IMR-90 (cell line): ENCODE results near the gene GBE1. TPM values are rescaled to one million over a fixed set of nuclear protein-coding genes. Genes with fewer than 3 reads are reported as not detected.

Experiments used
- ATAC-seq: fragments of 200-7000 bp; cut with Tn5 transposase; 2 replicates; pipeline ENCODE4 v1.9.1; 2020; ENCODE audit warnings: low read depth, mild to moderate bottlenecking, moderate library complexity
- BruUV-seq: library from RNA; stranded (reverse); fragments of 400-500 nt; replicated peaks from 2 replicates; lab custom pipeline; 2021; lab: Mats Ljungman, UMichigan
- CTCF ChIA-PET: fragments of 300-600 bp; formaldehyde crosslinking; extraction: SDS; loops from one replicate; lab custom pipeline; 2021; ENCODE audit warnings: antibody characterized with exemption; lab: Yijun Ruan, JAX
- POLR2A ChIA-PET: fragments of 300-600 bp; sonication (Branson Sonifier 250); formaldehyde crosslinking; loops from one replicate; lab custom pipeline; 2022; ENCODE audit warnings: antibody characterized with exemption; ENCODE audit not compliant: unreplicated experiment; lab: Charles Lee
- DNase-seq: peaks from one replicate; pipeline ENCODE4 v3.0.0; 2013
- H2AFZ ChIP-seq: replicated peaks from 2 replicates; pipeline ENCODE3; 2013; ENCODE audit warnings: low read length, mild to moderate bottlenecking; ENCODE audit not compliant: poor library complexity
- H2AK5ac ChIP-seq: 2 replicates; pipeline ENCODE4 v1.6.1; 2013; ENCODE audit warnings: low read depth, low read length, inconsistent platforms
- H2AK9ac ChIP-seq: replicated peaks from 2 replicates; pipeline ENCODE3; 2013; ENCODE audit warnings: mild to moderate bottlenecking, low read depth, low read length, moderate library complexity; ENCODE audit not compliant: poor library complexity
- H2BK120ac ChIP-seq: 2 replicates; pipeline ENCODE4 v1.6.1; 2013; ENCODE audit warnings: low read depth, low read length, inconsistent platforms
- H2BK15ac ChIP-seq: 3 replicates; pipeline ENCODE4 v1.6.1; 2013; ENCODE audit warnings: low read depth, low read length, inconsistent platforms
- H2BK20ac ChIP-seq: 2 replicates; pipeline ENCODE4 v1.6.1; 2013; ENCODE audit warnings: low read depth, mild to moderate bottlenecking, inconsistent platforms, low read length, moderate library complexity
- H2BK5ac ChIP-seq: 2 replicates; pipeline ENCODE4 v1.6.1; 2013; ENCODE audit warnings: mild to moderate bottlenecking, low read depth, low read length, inconsistent platforms; ENCODE audit not compliant: poor library complexity, severe bottlenecking
- H3K14ac ChIP-seq: replicated peaks from 2 replicates; pipeline ENCODE4 v1.6.1; 2013; ENCODE audit warnings: low read depth, low read length, inconsistent platforms
- H3K18ac ChIP-seq: 2 replicates; pipeline ENCODE4 v1.6.1; 2013; ENCODE audit warnings: low read depth, low read length, control low read depth
- H3K23ac ChIP-seq: 2 replicates; pipeline ENCODE4 v1.6.1; 2013; ENCODE audit warnings: low read depth, low read length, inconsistent platforms
- H3K27ac ChIP-seq: 2 replicates; pipeline ENCODE4 v1.5.1; 2013; ENCODE audit warnings: mild to moderate bottlenecking, control low read depth, low read length; ENCODE audit not compliant: insufficient read depth
- H3K27me3 ChIP-seq: 2 replicates; pipeline ENCODE4 v1.6.1; 2013; ENCODE audit warnings: low read length; ENCODE audit not compliant: control insufficient read depth, insufficient read depth
- H3K36me3 ChIP-seq: 2 replicates; pipeline ENCODE4 v1.6.1; 2013; ENCODE audit warnings: low read length, mixed read lengths; ENCODE audit not compliant: control insufficient read depth, insufficient read depth
- H3K4ac ChIP-seq: 2 replicates; pipeline ENCODE4 v1.6.1; 2013; ENCODE audit warnings: low read depth, low read length, inconsistent platforms
- H3K4me1 ChIP-seq: 2 replicates; pipeline ENCODE4 v1.6.1; 2013; ENCODE audit warnings: low read length, mixed read lengths; ENCODE audit not compliant: control insufficient read depth, insufficient read depth
- H3K4me2 ChIP-seq: 2 replicates; pipeline ENCODE4 v1.6.1; 2013; ENCODE audit warnings: low read depth, mild to moderate bottlenecking, control low read depth, low read length, moderate library complexity
- H3K4me3 ChIP-seq: 2 replicates; pipeline ENCODE4 v1.5.1; 2013; ENCODE audit warnings: low read depth, mild to moderate bottlenecking, control low read depth, low read length, moderate library complexity; ENCODE audit not compliant: insufficient read depth
- H3K56ac ChIP-seq: 2 replicates; pipeline ENCODE4 v1.6.1; 2013; ENCODE audit warnings: low read length, inconsistent platforms; ENCODE audit not compliant: insufficient read depth; ENCODE audit errors: extremely low read depth
- H3K79me1 ChIP-seq, 2 experiments: 2 replicates each; pipeline ENCODE4 v1.6.1; 2013; ENCODE audit warnings: low read length in 2 of 2, inconsistent platforms in 1 of 2, low read depth in 1 of 2
- H3K9ac ChIP-seq: 2 replicates; pipeline ENCODE4 v1.6.1; 2013; ENCODE audit warnings: low read depth, low read length, control low read depth
- H3K9me1 ChIP-seq: 2 replicates; pipeline ENCODE4 v1.6.1; 2013; ENCODE audit warnings: low read length, inconsistent platforms; ENCODE audit not compliant: insufficient read depth
- H3K9me3 ChIP-seq: 2 replicates; pipeline ENCODE4 v1.6.1; 2013; ENCODE audit warnings: low read length; ENCODE audit not compliant: control insufficient read depth, insufficient read depth
- H4K20me1 ChIP-seq: 2 replicates; pipeline ENCODE4 v1.6.1; 2013; ENCODE audit warnings: low read length, inconsistent platforms; ENCODE audit not compliant: insufficient read depth
- H4K5ac ChIP-seq: 2 replicates; pipeline ENCODE4 v1.6.1; 2013; ENCODE audit warnings: mild to moderate bottlenecking, low read depth, low read length, control low read depth
- H4K8ac ChIP-seq, 2 experiments: 2 replicates each; pipeline ENCODE4 v1.6.1; 2013; ENCODE audit warnings: low read depth in 2 of 2, low read length in 2 of 2, control low read depth in 1 of 2, inconsistent platforms in 1 of 2
- H4K91ac ChIP-seq: 2 replicates; pipeline ENCODE4 v1.6.1; 2013; ENCODE audit warnings: low read depth, low read length, inconsistent platforms; ENCODE audit not compliant: insufficient read depth
- BHLHE40 ChIP-seq: fragments of 150-350 bp; IDR thresholded peaks from 2 replicates; pipeline ENCODE4 v1.6.1; 2016; ENCODE audit warnings: mild to moderate bottlenecking, low read depth, low read length
- CEBPB ChIP-seq: IDR thresholded peaks from 2 replicates; pipeline ENCODE4 v1.6.1; 2012; ENCODE audit warnings: low read depth, low read length, improper control_type of control experiment
- ELK1 ChIP-seq: fragments of 150-350 bp; IDR thresholded peaks from 2 replicates; pipeline ENCODE4 v1.6.1; 2016; ENCODE audit warnings: low read depth, mild to moderate bottlenecking, low read length, moderate library complexity, borderline replicate concordance
- FOS ChIP-seq: fragments of 150-350 bp; IDR thresholded peaks from 2 replicates; pipeline ENCODE4 v1.6.1; 2016; ENCODE audit warnings: low read depth, low read length
- MAZ ChIP-seq: IDR thresholded peaks from 2 replicates; pipeline ENCODE4 v1.6.1; 2012; ENCODE audit warnings: low read depth, mild to moderate bottlenecking, low read length, improper control_type of control experiment, moderate library complexity, borderline replicate concordance
- MXI1 ChIP-seq: IDR thresholded peaks from 2 replicates; pipeline ENCODE4 v1.6.1; 2012; ENCODE audit warnings: low read depth, mild to moderate bottlenecking, low read length, moderate library complexity, borderline replicate concordance
- NFE2L2 ChIP-seq: fragments of 150-350 bp; IDR thresholded peaks from 2 replicates; pipeline ENCODE4 v1.6.1; 2016; ENCODE audit warnings: low read depth, mild to moderate bottlenecking, low read length
- POLR2A ChIP-seq: IDR thresholded peaks from 2 replicates; pipeline ENCODE4 v1.6.1; 2012; ENCODE audit warnings: mild to moderate bottlenecking, low read depth, low read length
- RAD21 ChIP-seq: IDR thresholded peaks from 2 replicates; pipeline ENCODE4 v1.6.1; 2012; ENCODE audit warnings: low read length, improper control_type of control experiment
- RCOR1 ChIP-seq: IDR thresholded peaks from 2 replicates; pipeline ENCODE4 v1.6.1; 2012; ENCODE audit warnings: mild to moderate bottlenecking, low read length, improper control_type of control experiment; ENCODE audit not compliant: insufficient replicate concordance
- WGBS, 2 experiments: methylation state at CpG; one replicate each; pipeline versions ENCODE4 v1.1.5 to v1.1.7; 2013; ENCODE audit warnings: missing lambda C conversion rate in 2 of 2; ENCODE audit not compliant: insufficient read length in 1 of 2; ENCODE audit errors: extremely low coverage in 2 of 2; 5-methylcytosine and 5-hydroxymethylcytosine counted together
- dilution Hi-C: fragments of 300-500 bp; cut with HindIII; formaldehyde crosslinking; loops from one replicate; pipeline ENCODE4 v1.14.3; 2018; ENCODE audit warnings: low sequenced_read_pairs; ENCODE audit not compliant: unreplicated experiment
- in situ Hi-C: fragments of 300-500 bp; cut with MboI; formaldehyde crosslinking; loops from 3 replicates; pipeline ENCODE4 v1.14.3; 2019; ENCODE audit warnings: low sequenced_read_pairs, inconsistent platforms, mixed read lengths
- intact Hi-C: fragments of 100-400 bp; cut with micrococcal nuclease; formaldehyde crosslinking; loops from 2 replicates; pipeline ENCODE4 v1.10.0; 2022
- polyA plus RNA-seq, 3 experiments: library from polyadenylated mRNA; depleted of rRNA; stranded (reverse); fragments of >200 nt; gene quantifications; 2 replicates each; pipeline ENCODE4 v1.2.3, GENCODE V29; 2012; ENCODE audit warnings: low replicate concordance in 1 of 3
- total RNA-seq: library from RNA; depleted of rRNA; stranded (reverse); fragments of >200 nt; gene quantifications from 2 replicates; pipeline ENCODE4 v1.2.3, GENCODE V29; 2012
- TF ChIP-seq, protein P1 (sequence below): conservative IDR thresholded peaks from 2 replicates; pipeline ENCODE4 v1.5.1; 2012; ENCODE audit warnings: mild to moderate bottlenecking, low read depth, low read length, improper control_type of control experiment

Gene GBE1
- total and polyA plus RNA-seq, 2 of the 4 experiments (the other 2 are of a cell fraction): 36.7 to 90.3 TPM

DNA sequence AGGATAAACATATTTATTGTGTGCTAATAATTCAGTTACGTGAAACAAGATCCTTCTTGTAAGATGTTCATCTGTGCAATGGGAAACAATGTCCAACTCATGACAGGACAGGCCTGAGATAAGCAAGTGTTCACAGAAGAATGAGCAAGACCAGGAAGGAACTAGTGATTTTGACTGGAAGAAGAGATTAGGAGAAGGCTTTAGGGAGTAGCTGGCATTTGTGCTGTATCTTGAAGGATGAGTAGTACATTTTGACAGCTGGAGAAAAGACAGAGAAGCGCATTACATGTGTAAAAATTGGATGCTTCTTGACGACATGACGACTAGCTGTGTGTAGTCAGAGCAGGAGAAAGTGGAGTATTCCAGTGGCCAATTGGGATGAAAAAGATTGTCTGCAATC is 48.4 kb downstream of the GBE1 start:
- no peak overlapping the region for H3K4me3 ChIP-seq
- H4K8ac ChIP-seq: no peak overlapping the region
- H3K27ac ChIP-seq: no peak overlapping the region
- ATAC-seq (no peak), DNase-seq (no peak)
- no TSS peak for BruUV-seq
- H3K4me1 ChIP-seq: 0 out of 2 replicates have a peak, but pooled peaks cover 5% of the 10 kb centered on the region
- no peak overlapping the region for H4K91ac ChIP-seq
- WGBS, 2 experiments: 95% methylated on average over 4 of the region's 4 CpGs; no CpG with 5 or more reads in 1 of the 2 experiments
- in situ Hi-C loops (no loop called here), intact Hi-C loops (no loop called here), dilution Hi-C loops (no loop called here)
- H3K18ac ChIP-seq: no peak overlapping the region
- peak overlapping the region; percentile 53; the same call in 1 of the 2 replicates for H4K5ac ChIP-seq
- H3K27me3 ChIP-seq: no peaks in the 10 kb centered on the region
- H2BK15ac ChIP-seq: no peak overlapping the region
- H3K4me2 ChIP-seq: no peak overlapping the region
- H3K9me3 ChIP-seq: 0 out of 2 replicates have a peak, but pooled peaks cover 2% of the 10 kb centered on the region
- H2AK9ac ChIP-seq: no peak overlapping the region
- no peak overlapping the region for H3K14ac ChIP-seq
- no peak overlapping the region for H3K9ac ChIP-seq
- H2BK20ac ChIP-seq: no peak overlapping the region
- ChIA-PET CTCF (no interaction called here), POLR2A (no interaction called here)
- H3K4ac ChIP-seq: no peak overlapping the region
- H2BK120ac ChIP-seq: no peak overlapping the region
- H2BK5ac ChIP-seq: no peak overlapping the region
- peaks cover 16 to 36% of the 10 kb centered on the region in 2 experiments for H3K79me1 ChIP-seq
- H2AFZ ChIP-seq: no peak overlapping the region
- no peak overlapping the region for H2AK5ac ChIP-seq
- no peak for TF ChIP-seq RAD21
- no peak for TF ChIP-seq RCOR1
- TF ChIP-seq MAZ: no peak
- TF ChIP-seq MXI1: no peak
- no peak for TF ChIP-seq FOS
- TF ChIP-seq ELK1: no peak
- TF ChIP-seq, protein P1, sequence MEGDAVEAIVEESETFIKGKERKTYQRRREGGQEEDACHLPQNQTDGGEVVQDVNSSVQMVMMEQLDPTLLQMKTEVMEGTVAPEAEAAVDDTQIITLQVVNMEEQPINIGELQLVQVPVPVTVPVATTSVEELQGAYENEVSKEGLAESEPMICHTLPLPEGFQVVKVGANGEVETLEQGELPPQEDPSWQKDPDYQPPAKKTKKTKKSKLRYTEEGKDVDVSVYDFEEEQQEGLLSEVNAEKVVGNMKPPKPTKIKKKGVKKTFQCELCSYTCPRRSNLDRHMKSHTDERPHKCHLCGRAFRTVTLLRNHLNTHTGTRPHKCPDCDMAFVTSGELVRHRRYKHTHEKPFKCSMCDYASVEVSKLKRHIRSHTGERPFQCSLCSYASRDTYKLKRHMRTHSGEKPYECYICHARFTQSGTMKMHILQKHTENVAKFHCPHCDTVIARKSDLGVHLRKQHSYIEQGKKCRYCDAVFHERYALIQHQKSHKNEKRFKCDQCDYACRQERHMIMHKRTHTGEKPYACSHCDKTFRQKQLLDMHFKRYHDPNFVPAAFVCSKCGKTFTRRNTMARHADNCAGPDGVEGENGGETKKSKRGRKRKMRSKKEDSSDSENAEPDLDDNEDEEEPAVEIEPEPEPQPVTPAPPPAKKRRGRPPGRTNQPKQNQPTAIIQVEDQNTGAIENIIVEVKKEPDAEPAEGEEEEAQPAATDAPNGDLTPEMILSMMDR: no peak
- no peak for TF ChIP-seq NFE2L2
- no peak for TF ChIP-seq CEBPB
- no peak for TF ChIP-seq BHLHE40
- TF ChIP-seq POLR2A: no peak
- H3K9me1 ChIP-seq: peaks cover 6% of the 10 kb centered on the region
- H3K23ac ChIP-seq: no peak overlapping the region
- peaks cover 3% of the 10 kb centered on the region; the same call in 1 of the 2 replicates for H3K36me3 ChIP-seq
- no peak overlapping the region for H3K56ac ChIP-seq
- peaks cover 3% of the 10 kb centered on the region; the same call in 1 of the 2 replicates for H4K20me1 ChIP-seq
